ENCODE data around the gene MAP2.

Gene MAP2

DNA sequence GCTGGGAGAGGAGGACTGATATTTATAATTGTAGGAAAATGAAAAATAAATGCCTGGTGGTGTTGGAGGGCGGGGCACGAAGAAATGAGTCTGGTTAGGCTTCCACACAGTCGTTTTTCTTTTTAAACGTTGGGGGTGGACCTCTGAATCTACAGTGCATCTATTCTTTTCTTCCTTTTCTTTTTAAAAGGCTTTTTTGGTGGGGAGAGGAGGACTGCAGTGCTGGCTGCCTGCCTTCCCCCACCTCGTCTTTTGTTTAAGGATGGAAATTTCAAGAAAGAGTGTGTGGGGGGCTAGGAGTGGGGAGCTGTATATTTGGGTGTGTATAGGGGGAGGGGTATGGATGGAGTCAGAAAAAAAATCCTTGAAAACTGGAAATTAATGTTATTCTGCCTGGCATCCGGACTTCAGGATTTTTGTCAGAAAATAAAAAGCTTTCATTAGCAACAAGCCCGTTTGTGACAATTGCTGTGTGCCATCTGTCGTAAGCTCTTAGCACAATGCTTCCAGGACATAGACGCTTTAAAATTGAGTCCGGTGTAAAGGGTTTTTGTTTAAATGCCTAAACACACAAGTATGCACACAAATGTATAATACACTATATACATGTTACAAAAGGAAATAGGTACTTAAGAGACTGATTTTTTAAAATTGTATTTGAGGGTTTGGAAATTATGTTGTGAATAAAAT lies 1.1 kb downstream of the MAP2 start:
- DNase-seq: no peak

DNA sequence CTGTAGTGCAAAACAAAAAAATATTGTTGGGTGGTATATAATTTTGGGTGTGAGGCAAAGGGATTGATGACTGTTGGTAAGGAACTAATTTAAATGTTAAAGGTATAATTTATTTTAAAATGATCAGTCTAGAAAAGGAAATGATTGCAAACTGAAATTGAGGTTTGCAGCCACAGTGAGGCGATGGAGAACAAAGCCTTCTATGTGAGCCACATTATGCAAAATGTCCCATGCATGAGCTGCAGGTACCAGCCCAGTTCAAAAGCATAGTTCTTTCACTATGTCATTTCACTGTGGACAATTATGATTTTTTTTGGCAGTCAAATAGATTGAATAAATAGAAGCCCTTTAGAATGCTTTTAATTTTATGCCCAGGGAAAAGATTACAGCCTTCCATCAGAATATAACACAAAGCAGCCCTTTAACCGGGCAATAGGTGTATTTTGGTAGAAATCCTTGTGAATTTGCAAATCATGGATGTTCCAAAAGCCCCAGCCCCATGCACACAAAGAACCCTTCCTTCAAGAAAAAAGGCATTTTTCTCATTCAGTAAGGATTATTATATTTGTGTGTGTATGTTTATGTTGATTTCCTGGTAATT lies 1.7 kb downstream of the MAP2 start:
- DNase-seq: peak; percentile 59

DNA sequence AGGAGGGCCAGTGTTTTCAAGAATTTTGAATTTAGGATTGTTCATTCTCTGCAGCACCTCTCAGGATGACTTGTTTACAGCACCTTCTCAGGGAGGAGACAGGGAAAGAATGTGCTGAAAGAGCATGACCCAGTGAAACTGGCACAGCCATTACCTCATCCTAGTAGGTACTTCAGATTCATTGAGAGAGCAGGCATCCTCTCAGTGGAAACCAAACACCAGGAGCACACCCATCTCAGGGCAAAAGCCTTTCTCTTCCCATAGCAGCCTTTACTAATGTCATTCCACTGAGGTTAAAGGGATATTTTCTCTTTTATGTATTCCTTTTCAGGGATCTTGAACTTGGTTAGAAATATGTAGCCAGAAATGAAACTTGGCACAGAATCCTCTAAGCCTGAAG lies 2.6 kb downstream of the MAP2 start:
- peak; percentile 89 for DNase-seq

DNA sequence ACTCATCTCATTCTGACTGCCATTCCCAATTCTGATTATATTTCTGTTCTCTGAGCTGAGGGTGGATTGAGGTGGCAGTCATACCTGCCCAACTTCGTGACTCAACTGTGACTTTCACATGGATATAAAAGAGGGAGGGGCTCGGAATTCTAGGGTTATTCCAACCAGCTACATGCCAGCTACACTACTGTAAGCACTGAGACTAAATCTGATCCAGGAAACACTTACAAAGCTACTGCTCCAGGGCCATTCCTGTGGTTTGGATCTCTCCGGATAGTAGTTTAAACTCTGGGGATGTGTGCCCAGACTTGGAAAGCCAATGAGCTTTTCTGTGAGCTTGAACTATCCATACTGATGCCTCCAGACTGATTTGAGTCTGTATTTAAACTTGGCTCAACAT lies 7.9 kb downstream of the MAP2 start:
- DNase-seq: no peak

DNA sequence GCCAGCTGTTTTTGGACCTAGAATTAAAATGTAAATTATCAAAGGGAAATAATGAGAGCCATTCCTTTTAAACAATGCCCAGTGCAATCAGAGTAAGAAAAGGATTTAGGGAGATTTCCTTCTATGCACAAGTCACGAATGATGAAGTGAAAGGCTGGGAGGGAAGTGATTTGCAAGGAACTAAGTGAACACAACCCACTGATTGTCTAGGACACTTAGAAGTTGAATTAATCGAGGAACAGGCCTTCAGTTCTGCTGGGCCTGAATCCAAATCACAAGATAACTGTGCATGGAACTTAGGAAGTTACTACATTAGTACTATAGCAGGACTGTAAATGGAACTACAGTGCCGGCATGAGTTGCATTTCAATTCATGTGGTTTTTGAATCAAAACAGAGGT lies 17.7 kb downstream of the MAP2 start:
- no peak for DNase-seq

DNA sequence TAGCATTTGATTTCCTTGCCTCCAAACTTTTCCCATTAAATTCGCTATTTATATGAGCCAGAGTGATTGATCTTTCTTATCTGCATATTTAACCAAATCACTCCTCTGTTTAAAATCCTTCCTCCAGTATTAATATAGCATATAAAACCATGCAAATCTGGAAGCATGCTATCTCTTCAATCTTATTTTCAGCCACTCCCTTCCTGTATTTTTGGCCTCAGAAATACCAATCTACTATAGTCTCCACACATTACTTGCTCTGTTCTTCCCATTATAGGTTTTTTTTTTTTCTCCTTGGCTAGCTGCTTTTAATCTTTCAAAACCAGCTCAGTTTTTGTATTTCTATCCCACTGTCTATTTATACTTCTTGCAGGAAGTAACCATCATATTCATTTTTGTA lies 19.1 kb downstream of the MAP2 start:
- DNase-seq: no peak

DNA sequence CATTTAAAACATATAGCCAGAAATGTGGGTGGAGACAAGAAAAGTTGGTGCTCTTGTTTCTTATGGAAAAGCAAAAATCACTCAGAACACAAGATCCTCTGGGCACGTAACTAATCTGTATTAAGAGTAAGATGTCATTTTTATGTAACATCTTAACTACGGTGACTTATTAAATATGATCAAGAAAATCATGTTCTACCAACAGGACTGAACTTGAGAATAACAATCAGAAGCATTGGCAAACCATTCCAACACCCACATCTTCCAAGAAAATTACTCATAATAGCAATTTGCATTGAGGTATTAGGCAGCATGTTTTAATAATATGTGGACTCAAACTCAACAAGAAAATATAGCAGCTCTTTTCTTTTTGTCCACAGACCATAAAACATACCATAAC lies 21.6 kb downstream of the MAP2 start:
- DNase-seq: no peak

DNA sequence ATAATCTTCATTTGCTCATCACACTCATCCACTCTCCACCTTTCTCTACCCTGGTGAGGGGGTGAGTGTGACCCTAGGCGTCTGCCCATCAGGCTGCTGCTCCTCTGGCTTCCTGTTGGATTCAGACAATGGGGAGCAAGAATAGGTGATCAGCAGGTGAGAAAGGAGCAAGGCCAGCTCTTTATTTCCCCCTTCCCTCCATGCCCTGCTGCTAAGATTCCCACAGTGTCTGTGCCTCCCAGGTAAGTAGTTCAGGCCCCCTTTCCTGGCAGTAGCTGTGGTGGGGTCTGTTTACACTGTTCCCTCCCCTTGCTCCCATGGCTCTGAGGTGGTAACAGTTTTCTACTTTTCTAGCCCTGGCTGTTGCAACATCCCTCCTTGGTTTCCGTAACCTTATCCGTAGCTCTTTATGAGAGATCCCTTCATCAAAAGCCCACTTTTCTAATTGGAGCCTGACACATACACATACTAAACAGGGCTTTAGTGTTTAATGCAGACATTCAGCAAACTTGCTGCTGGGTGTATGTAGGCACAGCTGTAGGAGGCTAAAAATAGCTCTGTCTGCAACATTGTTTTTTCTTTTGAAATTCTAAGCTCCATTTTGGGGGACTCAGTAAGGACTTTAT lies 27.5 kb downstream of the MAP2 start:
- no peak for DNase-seq

DNA sequence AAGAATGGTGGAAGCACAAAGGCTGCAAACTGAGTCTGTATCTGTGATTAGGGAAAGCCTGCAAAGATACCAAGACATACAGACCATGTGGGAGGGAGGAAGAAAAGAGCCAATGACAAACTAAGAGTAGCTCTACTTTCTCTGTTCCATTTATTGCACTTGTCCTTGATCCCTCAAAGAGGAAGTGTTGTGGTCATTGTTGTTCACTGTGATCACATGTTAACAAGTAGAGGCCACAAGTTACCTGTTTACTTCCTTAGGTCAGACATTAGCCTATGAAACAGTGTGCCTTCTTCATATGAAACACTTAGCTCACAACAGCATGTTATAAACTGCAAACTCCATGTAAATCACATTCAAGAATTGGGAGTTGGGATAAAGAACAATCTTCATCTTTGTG lies 32.6 kb downstream of the MAP2 start:
- DNase-seq: no peak

DNA sequence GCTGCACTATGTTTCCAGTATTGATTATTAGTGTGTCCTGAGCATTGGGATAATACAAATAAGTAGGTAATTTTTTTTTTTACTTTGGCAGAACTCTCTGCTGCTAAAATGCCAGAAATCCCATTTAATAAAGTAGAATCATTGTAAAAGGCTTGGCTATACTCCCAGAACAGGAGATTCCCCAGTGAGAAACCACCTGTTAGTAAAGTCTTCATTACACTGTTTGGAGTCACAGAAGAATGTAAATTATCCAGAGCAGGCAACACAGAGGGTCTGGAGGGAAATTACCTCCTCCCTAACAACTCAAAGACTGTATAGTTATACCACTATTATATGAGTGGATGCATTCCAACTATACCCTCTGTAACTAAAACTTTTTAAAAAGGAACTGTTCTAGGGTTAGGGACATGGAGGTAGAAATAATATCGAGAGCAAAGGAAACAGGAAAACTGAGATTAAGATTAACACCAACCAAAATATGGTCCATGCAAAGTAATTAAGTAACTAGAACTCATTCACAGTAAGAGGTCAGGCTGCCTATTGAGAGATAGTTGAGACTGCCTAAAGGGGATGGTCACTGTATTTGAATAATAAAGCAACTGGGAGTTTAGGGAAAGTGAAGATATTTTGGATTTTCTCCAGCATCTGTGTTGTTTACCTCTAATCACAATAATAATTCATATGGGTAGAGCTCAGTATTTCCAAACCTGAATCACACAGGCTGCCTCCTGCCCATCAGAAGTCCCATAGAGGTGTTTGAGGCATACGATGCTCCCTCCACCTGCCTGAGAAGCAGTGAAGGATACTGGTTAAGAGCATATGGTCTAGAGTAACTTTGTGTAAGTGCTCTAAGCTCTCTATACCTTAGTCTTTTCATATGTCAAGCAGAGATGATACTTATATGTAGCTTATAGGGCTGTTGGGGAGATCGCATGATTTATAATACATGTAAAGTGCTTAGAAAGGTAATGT lies 34.4 kb downstream of the MAP2 start:
- no peak for DNase-seq

DNA sequence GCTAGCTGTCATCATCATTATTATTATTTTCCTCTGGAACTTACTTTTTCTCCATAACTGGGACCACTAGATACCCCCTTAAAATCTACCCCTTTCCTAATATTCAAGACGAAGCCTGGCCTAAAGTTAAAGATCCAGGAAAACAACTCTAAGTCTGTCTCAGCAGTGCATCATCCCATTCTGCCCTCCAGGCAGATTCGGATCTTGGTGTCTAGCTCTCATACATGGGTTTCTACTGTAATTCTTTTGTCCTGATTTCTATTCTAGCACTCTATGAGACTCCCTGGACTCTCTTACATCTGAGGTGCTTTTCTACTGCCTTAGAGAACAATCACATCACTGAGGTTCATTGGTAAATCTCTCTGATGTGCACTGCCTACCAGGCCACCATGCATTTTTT lies 35.5 kb downstream of the MAP2 start:
- no peak for DNase-seq

DNA sequence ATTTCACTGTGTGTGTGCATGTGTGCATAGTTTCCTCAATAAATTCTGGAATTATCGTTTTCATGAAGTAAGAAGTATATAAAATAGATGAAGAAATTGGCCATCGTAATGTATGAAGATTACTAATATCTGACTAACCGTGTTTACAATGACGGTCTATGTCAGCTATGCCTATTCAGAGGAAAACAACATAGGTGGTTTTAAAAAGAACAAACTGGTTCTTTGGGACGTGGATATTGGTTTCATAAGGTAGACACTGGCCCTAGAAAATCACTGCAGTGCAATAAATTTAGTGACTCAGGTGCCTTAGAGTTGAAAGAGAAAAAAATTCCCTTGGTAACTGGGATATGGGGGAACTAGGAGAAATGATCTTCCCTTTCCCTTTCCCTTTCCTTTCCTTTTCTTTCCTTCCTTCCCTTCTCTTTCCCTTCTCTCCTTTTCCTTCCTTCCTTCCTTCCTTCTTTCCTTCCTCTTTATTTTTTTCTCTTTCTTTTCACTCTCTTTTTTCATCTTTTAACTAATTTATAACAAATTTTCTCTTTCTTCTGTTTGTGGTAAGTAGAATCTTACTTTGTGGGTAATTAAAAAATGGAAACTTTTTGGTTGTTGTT lies 36.4 kb downstream of the MAP2 start:
- no peak for DNase-seq

DNA sequence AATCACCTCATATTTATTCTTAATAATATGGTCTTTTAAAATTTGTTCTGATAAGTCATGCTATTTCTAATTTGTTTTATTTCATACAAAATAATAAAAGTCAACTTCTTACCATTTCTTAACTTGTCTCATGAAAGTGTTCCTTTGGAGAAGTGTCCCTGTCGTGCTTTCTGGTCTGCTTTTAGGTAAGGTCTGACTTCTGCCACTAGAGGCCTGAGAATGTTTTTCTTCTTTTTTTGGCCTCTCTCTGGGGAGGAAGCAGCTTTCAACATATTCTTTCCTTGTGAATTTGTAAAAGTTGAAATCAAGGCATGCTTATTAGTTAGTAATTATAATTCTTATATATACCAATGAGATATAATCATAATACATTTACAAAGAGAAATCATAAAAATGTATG lies 39.4 kb downstream of the MAP2 start:
- DNase-seq: no peak

DNA sequence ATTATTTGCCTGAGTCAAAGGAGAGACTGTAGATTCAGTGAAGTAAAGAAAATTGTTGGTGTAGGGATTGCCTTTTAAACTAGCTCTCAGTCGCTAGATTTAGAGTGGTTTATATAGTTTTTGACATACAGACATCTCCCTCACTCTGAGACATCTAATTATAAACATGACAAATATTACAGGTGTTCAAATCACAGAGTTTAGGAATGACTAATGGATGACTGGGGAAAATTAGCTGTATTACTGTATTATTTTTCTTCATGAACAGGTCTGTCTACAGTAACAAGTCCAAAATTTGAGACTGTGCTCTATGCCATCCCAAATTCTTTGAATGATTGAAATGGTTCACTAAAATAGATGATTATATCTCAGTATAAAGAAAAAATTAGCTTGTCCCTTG lies 40.0 kb downstream of the MAP2 start:
- DNase-seq: no peak

DNA sequence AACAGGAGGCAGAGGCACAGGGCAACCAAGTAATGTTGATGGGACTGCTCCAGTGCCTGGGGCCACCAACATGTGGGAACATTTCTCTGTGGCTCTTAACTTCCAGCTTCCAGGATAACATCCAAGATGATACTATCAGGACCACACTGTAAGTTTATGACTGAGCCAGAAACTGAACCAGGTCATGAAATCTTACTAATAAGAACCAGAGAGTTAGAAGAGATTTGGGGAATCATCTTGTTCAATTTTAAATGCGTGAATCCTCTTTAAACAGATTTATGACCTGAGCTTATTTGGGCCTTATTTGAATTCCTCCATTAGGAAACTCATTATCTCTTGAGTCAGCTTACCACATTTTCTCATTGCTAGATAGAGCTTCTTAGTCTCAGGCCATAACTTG lies 45.0 kb downstream of the MAP2 start:
- DNase-seq: no peak

DNA sequence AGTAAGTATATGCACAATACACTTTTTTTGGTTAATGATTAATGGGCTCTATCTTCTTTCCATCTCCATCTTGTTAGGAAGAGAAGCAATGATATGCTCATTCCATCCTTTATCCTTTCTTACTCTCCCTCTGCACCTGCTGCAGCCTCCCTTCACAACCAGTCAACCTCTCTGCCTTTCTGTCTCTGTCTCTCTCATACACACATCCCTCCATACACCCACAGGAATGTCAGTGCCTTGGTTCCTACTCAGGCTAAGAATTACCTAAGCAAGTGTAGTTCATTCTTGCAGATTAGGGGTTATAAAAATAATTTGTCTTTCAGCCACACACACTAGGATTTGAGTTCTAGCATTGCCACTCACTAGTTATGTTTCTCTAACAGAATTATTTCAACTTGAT lies 45.6 kb downstream of the MAP2 start:
- no peak for DNase-seq

DNA sequence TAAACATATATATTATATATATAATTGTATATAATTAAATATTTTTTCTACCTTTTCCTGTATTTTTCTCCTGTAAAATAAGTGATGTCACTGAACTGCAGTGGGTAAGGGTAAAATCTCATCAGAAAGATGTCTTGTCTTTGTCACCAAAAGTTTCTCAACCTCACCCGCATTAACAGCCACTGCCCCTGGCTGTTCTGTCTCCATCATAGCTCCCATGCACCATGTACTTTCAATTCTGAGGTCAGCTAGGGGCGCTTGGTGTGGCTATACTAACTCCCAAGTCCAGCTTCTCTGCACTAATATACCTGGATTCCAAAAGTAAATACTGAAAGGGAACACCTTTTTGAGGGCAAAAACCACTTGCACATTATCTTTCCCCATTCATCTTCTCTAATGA lies 46.6 kb downstream of the MAP2 start:
- no peak for DNase-seq

DNA sequence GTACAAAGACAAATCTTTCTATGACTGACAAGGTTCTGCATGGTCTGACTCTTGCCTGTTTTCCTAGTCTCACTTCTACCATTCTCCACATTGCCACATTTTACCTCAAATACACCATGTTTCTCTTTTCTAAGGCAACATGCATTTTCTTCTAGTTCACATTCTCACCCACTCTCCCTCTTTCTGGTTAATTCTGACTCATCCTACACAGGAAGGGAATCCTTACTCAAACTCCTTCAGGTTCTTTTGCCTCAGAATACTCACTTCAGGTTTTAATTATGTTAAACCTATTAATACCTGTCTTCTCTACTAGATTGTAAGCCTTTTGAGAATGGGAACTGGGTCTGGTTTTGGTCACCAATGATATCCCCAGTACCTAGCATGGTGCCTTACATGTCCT lies 47.2 kb downstream of the MAP2 start:
- DNase-seq: no peak

DNA sequence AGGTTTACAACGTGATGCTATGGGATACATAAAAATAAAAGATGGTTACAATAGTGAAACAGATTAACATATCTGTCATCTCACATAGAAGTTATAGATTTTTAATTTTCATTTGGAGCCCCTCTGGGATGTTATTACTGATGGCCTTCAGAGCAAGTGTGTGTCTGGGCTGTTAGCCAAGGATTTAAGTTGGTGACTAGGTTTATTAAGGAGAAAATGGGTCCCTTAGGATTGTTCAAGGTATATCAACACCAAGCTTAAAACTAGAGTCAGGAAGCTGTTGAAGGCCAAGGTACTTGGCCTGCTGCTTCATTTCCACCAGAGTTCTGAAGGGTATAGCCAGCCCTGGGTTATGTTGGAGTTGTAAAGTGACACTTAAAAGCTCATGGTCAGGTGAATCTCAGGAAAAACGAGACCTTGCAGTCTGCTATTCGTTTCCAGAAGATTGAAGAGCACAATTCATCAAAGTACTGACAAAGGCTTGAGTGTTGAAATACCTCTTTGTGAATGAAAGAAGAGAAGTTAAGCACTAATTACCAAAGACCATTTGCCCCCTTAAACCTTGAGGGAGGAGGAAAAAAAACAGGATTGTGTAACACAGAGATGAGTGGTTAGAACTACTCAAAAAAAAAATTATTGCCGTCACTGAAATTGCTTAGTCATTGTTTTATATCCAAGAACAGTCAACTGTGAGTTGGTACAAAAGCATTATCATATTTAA lies 48.4 kb downstream of the MAP2 start:
- peak; percentile 67 for DNase-seq

DNA sequence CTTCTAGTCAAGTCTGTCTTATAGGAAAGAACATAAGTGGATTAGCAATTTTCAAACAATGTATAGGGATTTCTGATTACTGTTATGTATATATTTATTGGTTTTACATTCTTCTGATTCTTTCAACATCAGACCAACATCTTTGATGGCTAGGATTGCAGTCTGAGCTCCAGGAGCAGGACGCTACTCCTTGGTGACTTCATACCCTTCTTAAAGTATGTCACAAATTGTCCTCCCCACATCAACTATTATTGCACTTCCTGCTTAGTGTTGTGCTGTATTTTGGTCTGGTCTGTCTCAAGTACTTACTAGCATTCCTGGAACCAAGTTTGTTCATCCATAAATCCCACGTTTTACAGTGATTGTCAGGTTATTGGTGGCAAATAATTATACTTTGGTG lies 49.0 kb downstream of the MAP2 start:
- DNase-seq: no peak

DNA sequence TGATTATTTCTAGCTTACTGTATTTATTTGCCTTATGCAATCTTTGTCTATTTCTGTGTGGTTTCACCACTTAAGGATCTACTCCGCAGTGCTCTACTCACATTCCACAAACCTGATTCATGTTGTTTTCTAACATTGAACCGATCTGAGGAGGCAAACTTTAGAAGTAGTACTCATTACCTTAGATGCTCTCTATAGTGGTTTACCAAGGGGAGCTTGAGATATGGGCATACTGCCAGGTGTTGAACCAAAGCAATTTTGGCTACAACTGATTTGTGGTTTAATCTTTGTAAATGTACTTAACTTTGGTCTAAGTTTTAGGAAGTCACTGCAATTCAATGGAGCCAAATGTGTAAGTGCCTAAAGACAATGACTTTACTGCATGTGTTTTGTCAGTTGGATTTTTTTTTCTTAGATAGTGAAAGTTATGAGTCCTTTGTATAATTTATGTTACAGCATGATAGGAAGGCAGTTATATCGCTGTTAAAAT lies 50.1 kb downstream of the MAP2 start:
- no peak for DNase-seq

DNA sequence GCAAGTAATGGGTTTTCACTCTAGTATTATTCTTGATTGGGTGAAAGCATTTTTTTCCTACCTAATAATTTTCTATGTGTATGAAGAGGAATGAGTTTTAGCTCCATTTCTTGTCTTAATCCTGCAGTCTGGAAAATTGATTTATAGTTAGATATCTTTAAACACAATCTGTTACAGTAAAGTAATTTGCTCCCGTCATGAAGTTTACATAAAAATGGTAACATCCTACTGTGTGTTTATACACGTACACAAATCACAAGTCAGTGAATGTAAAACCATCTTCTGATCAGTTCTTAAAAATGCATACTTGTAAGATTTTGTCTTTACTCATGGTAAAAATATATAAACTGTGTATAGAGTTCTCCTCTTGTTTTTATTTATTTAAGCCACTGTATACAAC lies 51.1 kb downstream of the MAP2 start:
- DNase-seq: no peak
